ENCODE data around the gene RNF149.

DNA sequence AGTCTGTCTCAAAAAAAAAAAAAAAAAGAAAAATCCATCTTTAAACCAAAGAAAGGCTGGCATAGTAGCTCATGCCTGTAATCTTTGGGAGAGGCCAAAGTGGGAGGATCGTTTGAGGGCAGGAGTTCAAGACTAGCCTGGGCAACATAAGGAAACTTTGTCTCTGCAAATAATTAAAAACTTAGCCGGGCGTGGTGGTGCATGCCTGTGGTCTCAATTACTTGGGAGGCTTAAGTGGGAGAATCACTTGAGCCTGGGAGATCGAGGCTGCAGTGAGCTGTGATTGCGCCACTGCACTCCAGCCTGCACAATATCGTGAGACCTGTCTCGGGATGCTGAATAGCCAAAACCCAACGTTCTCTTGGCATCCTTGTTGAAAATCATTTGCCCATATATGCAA lies 49.7 kb downstream of the RNF149 start:
- TF ChIP-seq POLR2AphosphoS5 (IDR thresholded peaks at IDR 0.05) (no peak), POLR2A (IDR thresholded peaks at IDR 0.05) (no peak), EP300 (IDR thresholded peaks at IDR 0.05; ENCODE audit: low read depth) (no peak)
- TF ChIP-seq, protein P1, sequence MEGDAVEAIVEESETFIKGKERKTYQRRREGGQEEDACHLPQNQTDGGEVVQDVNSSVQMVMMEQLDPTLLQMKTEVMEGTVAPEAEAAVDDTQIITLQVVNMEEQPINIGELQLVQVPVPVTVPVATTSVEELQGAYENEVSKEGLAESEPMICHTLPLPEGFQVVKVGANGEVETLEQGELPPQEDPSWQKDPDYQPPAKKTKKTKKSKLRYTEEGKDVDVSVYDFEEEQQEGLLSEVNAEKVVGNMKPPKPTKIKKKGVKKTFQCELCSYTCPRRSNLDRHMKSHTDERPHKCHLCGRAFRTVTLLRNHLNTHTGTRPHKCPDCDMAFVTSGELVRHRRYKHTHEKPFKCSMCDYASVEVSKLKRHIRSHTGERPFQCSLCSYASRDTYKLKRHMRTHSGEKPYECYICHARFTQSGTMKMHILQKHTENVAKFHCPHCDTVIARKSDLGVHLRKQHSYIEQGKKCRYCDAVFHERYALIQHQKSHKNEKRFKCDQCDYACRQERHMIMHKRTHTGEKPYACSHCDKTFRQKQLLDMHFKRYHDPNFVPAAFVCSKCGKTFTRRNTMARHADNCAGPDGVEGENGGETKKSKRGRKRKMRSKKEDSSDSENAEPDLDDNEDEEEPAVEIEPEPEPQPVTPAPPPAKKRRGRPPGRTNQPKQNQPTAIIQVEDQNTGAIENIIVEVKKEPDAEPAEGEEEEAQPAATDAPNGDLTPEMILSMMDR (IDR thresholded peaks at IDR 0.05), result no peak
